MM.1S (cell line): ENCODE measurements around the gene PSPH.

Source experiments
- CTCF ChIP-seq: fragments of 300-600 bp; sonication (generic); IDR thresholded peaks from 2 replicates; pipeline ENCODE4 v1.5.1; 2016; ENCODE audit warnings: antibody characterized with exemption, low read length, mixed read lengths
- EZH2 ChIP-seq: fragments of 300-600 bp; sonication (generic); optimal IDR thresholded peaks from 2 replicates; pipeline ENCODE3; 2017; ENCODE audit warnings: low read depth, mild to moderate bottlenecking, antibody characterized with exemption, low read length, mixed read lengths
- EZH2phosphoT487 ChIP-seq: fragments of 300-600 bp; sonication (generic); IDR thresholded peaks from 2 replicates; pipeline ENCODE4 v1.6.1; 2018; ENCODE audit warnings: antibody characterized with exemption, low read length

DNA sequence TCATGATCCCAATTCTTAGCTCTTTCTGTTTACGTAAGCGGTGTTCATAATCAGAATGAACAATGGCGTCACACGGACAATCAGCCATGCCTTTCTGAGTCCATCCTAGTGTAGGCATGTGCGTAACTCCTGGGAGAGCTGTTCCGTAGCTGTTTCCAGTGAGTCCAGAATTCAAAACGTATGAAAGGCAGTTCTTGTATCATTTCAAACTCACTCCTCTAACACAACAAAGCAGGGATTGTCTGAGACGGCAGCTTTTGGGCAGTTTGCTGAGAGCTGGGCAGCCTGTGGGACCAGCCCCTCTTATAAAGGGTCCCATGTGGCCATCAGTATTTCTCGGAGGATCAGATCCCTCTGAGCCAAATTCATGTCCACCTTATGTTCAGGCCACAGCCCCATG lies 43.4 kb downstream of the PSPH start:
- TF ChIP-seq EZH2 (no peak), CTCF (no peak), EZH2phosphoT487 (no peak)
